ENCODE data around the gene UBE2A.

Gene UBE2A

DNA sequence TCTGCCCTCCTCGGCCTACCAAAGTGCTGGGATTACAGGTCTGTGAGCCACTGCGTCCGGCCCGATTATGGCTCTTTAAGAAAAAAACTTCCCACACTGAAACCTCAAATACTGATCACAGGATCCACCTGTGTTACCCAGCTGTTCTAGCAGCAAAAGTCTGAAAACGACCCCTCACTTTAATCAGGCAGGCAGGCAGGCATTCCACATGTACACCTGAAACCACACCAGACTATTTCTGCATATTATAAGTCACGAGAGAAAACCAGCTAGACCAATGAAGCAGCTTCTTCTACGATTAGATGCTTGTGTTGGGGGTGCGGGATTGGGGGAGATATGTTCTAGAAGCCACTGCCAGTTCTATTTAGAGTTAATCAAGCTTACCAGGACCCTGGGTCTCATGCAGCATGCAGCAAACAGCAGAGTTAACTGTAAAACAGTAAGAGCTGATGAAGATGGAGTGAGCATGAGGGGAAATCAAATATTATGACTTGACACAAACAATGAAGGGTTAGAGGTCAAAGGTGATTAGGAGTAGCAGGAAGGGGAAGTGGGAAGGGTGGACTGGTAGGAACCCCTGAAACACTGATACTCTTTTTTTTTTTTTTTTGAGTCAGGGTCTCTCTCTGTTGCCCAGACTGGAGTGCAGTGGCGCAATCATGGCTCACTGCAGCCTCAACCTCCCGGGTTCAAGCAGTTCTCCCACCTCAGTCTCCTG lies 50.7 kb downstream of the UBE2A start:
- H3K4me2 ChIP-seq (ENCODE audit: low read depth, low read length, poor library complexity, severe bottlenecking), result no peak overlapping the region
- H2AFZ ChIP-seq (ENCODE audit: low read length), result no peak overlapping the region
- H3K9ac ChIP-seq (ENCODE audit: low read depth, low read length, poor library complexity, severe bottlenecking), result no peak overlapping the region
- no peaks in the 10 kb centered on the region for H4K20me1 ChIP-seq (ENCODE audit: insufficient read depth, low read length, poor library complexity, severe bottlenecking)
- H3K9me2 ChIP-seq (replicated peaks; ENCODE audit: low read depth, low read length), result no peaks in the 10 kb centered on the region
- no peak for TF ChIP-seq EZH2phosphoT487 (IDR thresholded peaks at IDR 0.05; ENCODE audit: borderline replicate concordance)
- TF ChIP-seq, protein P1, sequence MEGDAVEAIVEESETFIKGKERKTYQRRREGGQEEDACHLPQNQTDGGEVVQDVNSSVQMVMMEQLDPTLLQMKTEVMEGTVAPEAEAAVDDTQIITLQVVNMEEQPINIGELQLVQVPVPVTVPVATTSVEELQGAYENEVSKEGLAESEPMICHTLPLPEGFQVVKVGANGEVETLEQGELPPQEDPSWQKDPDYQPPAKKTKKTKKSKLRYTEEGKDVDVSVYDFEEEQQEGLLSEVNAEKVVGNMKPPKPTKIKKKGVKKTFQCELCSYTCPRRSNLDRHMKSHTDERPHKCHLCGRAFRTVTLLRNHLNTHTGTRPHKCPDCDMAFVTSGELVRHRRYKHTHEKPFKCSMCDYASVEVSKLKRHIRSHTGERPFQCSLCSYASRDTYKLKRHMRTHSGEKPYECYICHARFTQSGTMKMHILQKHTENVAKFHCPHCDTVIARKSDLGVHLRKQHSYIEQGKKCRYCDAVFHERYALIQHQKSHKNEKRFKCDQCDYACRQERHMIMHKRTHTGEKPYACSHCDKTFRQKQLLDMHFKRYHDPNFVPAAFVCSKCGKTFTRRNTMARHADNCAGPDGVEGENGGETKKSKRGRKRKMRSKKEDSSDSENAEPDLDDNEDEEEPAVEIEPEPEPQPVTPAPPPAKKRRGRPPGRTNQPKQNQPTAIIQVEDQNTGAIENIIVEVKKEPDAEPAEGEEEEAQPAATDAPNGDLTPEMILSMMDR (conservative IDR thresholded peaks at IDR 0.05; ENCODE audit: low read length), result no peak
- H3K27me3 ChIP-seq (ENCODE audit: insufficient read depth, low read length, poor library complexity, severe bottlenecking), result no peaks in the 10 kb centered on the region
- H3K9me3 ChIP-seq (ENCODE audit: insufficient read depth, low read depth, low read length), result no peaks in the 10 kb centered on the region
- H3K79me2 ChIP-seq (ENCODE audit: insufficient read depth, low read length), result no peaks in the 10 kb centered on the region
- no peaks in the 10 kb centered on the region for H3K4me1 ChIP-seq (ENCODE audit: insufficient read depth, low read length, poor library complexity, severe bottlenecking)
- no peaks in the 10 kb centered on the region for H3F3A ChIP-seq (ENCODE audit: low read depth)
- peaks cover 58% of the 10 kb centered on the region; the same call in 1 of the 2 replicates for H3K36me3 ChIP-seq (ENCODE audit: insufficient read depth, low read length)
- no peak overlapping the region for H3K4me3 ChIP-seq (ENCODE audit: low read length, poor library complexity, severe bottlenecking)

DNA sequence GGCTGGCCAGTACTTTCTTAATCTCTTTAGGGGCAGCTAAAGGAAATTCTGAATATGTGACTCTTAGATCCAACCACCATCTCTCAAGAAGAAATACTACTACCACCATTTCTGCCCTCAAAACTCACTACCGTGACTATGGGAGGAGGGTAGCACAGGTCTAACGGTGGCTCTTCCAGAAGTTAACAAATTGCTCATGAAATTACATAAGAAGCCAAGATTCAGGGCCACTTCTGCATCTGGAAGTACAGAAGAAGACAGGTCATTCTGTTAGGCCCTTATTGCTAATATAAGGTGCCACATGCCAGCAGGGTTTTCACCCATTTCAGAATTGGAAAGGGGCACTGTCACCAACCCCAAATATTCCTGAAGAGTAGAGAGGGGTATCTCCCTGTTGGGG lies 51.5 kb downstream of the UBE2A start:
- Histone ChIP-seq H3K9ac (ENCODE audit: low read depth, low read length, poor library complexity, severe bottlenecking) (no peak overlapping the region), H3K4me3 (ENCODE audit: low read length, poor library complexity, severe bottlenecking) (no peak overlapping the region), H4K20me1 (ENCODE audit: insufficient read depth, low read length, poor library complexity, severe bottlenecking) (no peaks in the 10 kb centered on the region), H3F3A (ENCODE audit: low read depth) (no peaks in the 10 kb centered on the region), H2AFZ (ENCODE audit: low read length) (no peak overlapping the region), H3K79me2 (ENCODE audit: insufficient read depth, low read length) (no peaks in the 10 kb centered on the region), H3K4me2 (ENCODE audit: low read depth, low read length, poor library complexity, severe bottlenecking) (no peak overlapping the region), H3K9me3 (ENCODE audit: insufficient read depth, low read depth, low read length) (no peaks in the 10 kb centered on the region), H3K4me1 (ENCODE audit: insufficient read depth, low read length, poor library complexity, severe bottlenecking) (no peaks in the 10 kb centered on the region), H3K27me3 (ENCODE audit: insufficient read depth, low read length, poor library complexity, severe bottlenecking) (no peaks in the 10 kb centered on the region), H3K36me3 (ENCODE audit: insufficient read depth, low read length) (peaks cover 65% of the 10 kb centered on the region; the same call in 1 of the 2 replicates), H3K9me2 (replicated peaks; ENCODE audit: low read depth, low read length) (no peaks in the 10 kb centered on the region)
- TF ChIP-seq, protein P1 (conservative IDR thresholded peaks at IDR 0.05; ENCODE audit: low read length), result no peak
- TF ChIP-seq EZH2phosphoT487 (IDR thresholded peaks at IDR 0.05; ENCODE audit: borderline replicate concordance), result no peak
